Osteoblast (primary cell): ENCODE data around the gene FAM3A. TPM values are rescaled to one million over a fixed set of nuclear protein-coding genes. Genes with fewer than 3 reads are reported as not detected.
"Not testable (repeated sequence)": the region's sequence is repeated elsewhere in the genome, so short reads cannot be mapped to it uniquely, and the experiment has no call there.

Source experiments
- DNase-seq: peaks from one replicate; pipeline ENCODE4 v3.0.0; 2011; ENCODE audit warnings: low spot score, mixed read lengths; ENCODE audit not compliant: insufficient read length; ENCODE audit errors: missing footprints
- H2AFZ ChIP-seq: 2 replicates; pipeline ENCODE4 v1.6.0; 2011; ENCODE audit warnings: mild to moderate bottlenecking, low read length
- H3K27ac ChIP-seq: 2 replicates; pipeline ENCODE4 v1.5.1; 2011; ENCODE audit warnings: mild to moderate bottlenecking, low read depth, low read length, moderate library complexity
- H3K27me3 ChIP-seq: 2 replicates; pipeline ENCODE4 v1.6.0; 2012; ENCODE audit warnings: mild to moderate bottlenecking, control low read depth, inconsistent platforms, low read length, moderate library complexity; ENCODE audit not compliant: insufficient read depth
- H3K36me3 ChIP-seq: 2 replicates; pipeline ENCODE4 v1.5.1; 2011; ENCODE audit warnings: mild to moderate bottlenecking, low read length, control low read depth, moderate library complexity; ENCODE audit not compliant: insufficient read depth
- H3K4me1 ChIP-seq: 2 replicates; pipeline ENCODE4 v1.5.1; 2011; ENCODE audit warnings: mild to moderate bottlenecking, low read length, control low read depth, moderate library complexity; ENCODE audit not compliant: insufficient read depth
- H3K4me2 ChIP-seq: 2 replicates; pipeline ENCODE4 v1.6.0; 2011; ENCODE audit warnings: mild to moderate bottlenecking, low read length; ENCODE audit not compliant: insufficient read depth
- H3K4me3 ChIP-seq: fragments of 200-600 bp; sonication (generic); 3 replicates; pipeline ENCODE4 v1.5.1; 2012; ENCODE audit warnings: mild to moderate bottlenecking, low read length, inconsistent platforms; ENCODE audit not compliant: insufficient read depth
- H3K79me2 ChIP-seq: 2 replicates; pipeline ENCODE4 v1.6.0; 2012; ENCODE audit warnings: mild to moderate bottlenecking, low read length, control low read depth, inconsistent platforms; ENCODE audit not compliant: insufficient read depth
- H3K9me3 ChIP-seq: 2 replicates; pipeline ENCODE4 v1.5.1; 2011; ENCODE audit warnings: low read depth, low read length, control low read depth
- H4K20me1 ChIP-seq: 2 replicates; pipeline ENCODE4 v1.6.0; 2012; ENCODE audit warnings: mild to moderate bottlenecking, low read length, control low read depth; ENCODE audit not compliant: insufficient read depth
- CTCF ChIP-seq: IDR thresholded peaks from 2 replicates; pipeline ENCODE4 v1.5.1; 2011; ENCODE audit warnings: mild to moderate bottlenecking, low read depth, low read length, moderate library complexity; ENCODE audit errors: extremely low read depth
- total RNA-seq: library from RNA; depleted of rRNA; stranded (reverse); fragments of >200 nt; gene quantifications from 2 replicates; pipeline ENCODE4 v1.2.3, GENCODE V29; 2012

FAM3A gene, protein sequence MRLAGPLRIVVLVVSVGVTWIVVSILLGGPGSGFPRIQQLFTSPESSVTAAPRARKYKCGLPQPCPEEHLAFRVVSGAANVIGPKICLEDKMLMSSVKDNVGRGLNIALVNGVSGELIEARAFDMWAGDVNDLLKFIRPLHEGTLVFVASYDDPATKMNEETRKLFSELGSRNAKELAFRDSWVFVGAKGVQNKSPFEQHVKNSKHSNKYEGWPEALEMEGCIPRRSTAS
- 20.6 and 21.4 TPM in 2 replicates for total RNA-seq

DNA sequence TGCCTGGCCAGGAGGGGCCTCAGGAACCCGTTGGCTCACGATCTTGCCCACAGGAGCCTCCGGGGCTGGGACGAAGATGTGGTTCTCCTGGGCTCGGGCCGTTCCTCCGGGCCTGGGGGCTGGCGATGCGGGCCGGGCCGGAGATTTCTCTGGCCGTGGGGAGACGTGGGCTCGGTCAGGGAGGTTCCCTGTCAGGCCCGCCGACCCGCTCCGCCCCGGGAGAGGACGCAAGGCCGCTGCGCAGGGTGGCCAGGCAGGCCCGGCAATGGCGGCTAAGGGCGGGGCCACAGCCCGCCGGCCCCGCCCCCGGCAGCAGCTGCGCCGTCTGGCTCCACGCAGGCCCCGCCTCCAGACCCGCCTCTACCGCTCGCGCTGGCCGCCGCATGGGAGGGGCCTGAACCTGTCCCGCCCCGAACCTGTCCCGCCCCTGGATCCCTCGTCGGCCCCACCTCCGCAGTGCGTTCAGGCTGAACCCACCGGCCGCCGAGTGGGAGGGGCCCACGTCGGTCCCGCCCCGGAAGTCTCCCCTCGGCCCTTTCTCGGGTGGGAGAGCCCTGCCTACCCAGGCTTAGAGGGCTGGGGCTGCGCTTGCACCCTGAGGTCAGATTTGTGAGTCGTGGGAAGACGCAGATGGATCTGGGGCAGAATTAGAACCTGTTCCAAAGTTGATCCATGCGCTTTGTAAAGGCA, at the start of gene FAM3A:
Gene FAM3A (minus strand): TSS at position 267 of the 690 bp plus-strand sequence. CDS start 460 bp downstream, outside the sequence.
- TF ChIP-seq CTCF, result no peak
- H2AFZ ChIP-seq, result peak within 1 kb of the TSS; percentile 76
- peak within 1 kb of the TSS; percentile 93 for H3K4me2 ChIP-seq
- peaks cover 10% of the 10 kb centered on the region for H3K79me2 ChIP-seq
- H3K27ac ChIP-seq, result peak within 1 kb of the TSS; percentile 79
- peak; percentile 96 for DNase-seq
- H3K4me1 ChIP-seq, result peaks cover 5% of the 10 kb centered on the region
- H4K20me1 ChIP-seq, result no peaks in the 10 kb centered on the region
- no peaks in the 10 kb centered on the region for H3K36me3 ChIP-seq
- no peaks in the 10 kb centered on the region for H3K27me3 ChIP-seq
- no peaks in the 10 kb centered on the region for H3K9me3 ChIP-seq
- peak within 1 kb of the TSS; percentile 76 for H3K4me3 ChIP-seq

GRCh38 chrX:154562295-154562694, 46.3 kb upstream of the FAM3A start:
- H3K4me1 ChIP-seq, H3K36me3 ChIP-seq, H3K79me2 ChIP-seq, H3K27ac ChIP-seq, H3K9me3 ChIP-seq, H2AFZ ChIP-seq, DNase-seq, H3K4me3 ChIP-seq, H4K20me1 ChIP-seq, H3K27me3 ChIP-seq, H3K4me2 ChIP-seq: not testable (repeated sequence)

DNA sequence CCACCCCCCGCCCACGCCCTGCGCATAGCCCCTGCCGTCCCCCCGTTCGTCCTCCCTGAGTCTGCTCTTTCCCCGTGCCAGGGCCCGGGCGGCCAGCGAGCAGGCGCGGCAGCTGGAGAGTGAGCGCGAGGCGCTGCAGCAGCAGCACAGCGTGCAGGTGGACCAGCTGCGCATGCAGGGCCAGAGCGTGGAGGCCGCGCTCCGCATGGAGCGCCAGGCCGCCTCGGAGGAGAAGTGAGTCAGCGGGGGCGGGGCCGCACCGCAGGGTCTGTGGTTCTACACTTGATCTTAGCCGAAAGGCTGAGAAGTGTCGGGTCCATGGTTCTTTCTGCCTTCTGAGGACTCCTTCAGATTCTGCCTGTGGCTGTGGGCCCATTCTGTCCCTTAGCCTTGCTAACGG, 44.3 kb upstream of the FAM3A start:
- H3K9me3 ChIP-seq, H3K4me3 ChIP-seq, H3K4me1 ChIP-seq: not testable (repeated sequence)

GRCh38 chrX:154558896-154559295, 42.9 kb upstream of the FAM3A start:
- not testable (repeated sequence) for H3K4me2 ChIP-seq, H3K4me1 ChIP-seq, DNase-seq, H4K20me1 ChIP-seq, H3K27me3 ChIP-seq, H3K27ac ChIP-seq, H3K4me3 ChIP-seq, H3K79me2 ChIP-seq, H2AFZ ChIP-seq, H3K36me3 ChIP-seq, H3K9me3 ChIP-seq

More for the DNA sequence above, 44.3 kb upstream of the FAM3A start:
- not testable (repeated sequence) for H3K27me3 ChIP-seq, H3K79me2 ChIP-seq, H4K20me1 ChIP-seq, H3K36me3 ChIP-seq, DNase-seq, H3K4me2 ChIP-seq, H3K27ac ChIP-seq, H2AFZ ChIP-seq

DNA sequence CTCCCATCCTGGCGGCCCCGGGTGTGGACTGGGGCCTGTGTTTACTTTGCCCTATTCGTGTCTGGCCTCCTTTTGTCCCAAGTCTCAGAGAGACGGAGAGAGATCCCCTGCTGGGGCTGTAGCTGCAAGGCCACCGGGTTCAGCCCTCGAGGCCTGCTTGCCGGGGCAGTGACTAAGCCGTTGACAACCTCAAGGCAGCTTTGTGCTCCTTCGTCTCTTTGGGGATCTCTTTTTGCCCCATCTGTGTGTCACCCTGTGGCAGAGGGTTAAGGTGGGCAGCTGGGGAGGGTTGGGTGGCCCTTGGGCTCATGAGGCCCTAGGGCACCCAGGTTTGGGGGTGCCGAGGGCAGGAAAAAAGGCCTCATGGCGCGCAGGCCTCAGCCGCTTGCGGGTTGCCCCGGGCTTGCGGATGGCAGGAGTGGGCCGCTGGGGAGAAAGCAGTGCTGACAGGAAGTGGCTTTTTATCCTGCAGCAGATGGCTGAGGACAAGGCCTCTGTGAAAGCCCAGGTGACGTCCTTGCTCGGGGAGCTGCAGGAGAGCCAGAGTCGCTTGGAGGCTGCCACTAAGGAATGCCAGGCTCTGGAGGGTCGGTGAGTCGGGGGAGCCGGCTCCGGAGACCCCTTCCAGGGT, 42.1 kb upstream of the FAM3A start:
- not testable (repeated sequence) for H3K9me3 ChIP-seq, H3K27me3 ChIP-seq, H3K4me2 ChIP-seq, H4K20me1 ChIP-seq, H2AFZ ChIP-seq, H3K4me3 ChIP-seq, H3K36me3 ChIP-seq, DNase-seq, H3K4me1 ChIP-seq, H3K27ac ChIP-seq
- H3K79me2 ChIP-seq, result peaks cover 16% of the 10 kb centered on the region

DNA sequence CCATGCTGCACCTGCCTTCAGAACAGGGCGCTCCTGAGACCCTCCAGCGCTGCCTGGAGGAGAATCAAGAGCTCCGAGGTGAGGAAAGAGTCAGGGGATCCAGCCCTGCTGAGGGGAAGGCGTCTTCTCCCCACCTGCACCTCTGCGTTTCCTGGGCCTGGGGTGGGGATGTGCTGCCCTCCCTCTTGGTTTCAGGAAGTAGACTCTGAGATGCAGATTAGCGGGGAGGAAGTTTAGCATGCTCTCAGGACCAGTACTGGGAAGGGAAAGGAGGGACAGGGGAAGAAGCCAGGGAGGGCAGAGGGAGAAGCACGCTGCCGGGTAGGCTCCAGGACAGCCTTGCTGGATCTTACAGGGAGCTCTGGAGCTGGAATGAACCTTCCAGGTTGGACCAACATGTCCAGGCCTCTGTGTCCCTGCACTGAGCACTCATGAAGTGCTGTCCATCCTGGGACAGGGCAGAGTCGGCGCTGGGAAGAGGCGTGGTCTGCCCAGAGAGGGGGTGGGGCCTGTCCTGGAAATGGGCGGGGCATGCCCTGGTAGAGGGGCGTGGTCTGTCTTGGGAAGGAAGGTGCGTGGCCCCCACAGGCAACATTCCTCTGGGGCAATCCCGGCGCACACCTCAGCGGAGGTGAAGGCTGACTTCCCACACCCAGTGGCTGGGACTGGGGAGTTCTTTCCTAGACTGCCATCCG, 36.2 kb upstream of the FAM3A start:
- H3K27ac ChIP-seq, H3K4me1 ChIP-seq, H2AFZ ChIP-seq, H3K9me3 ChIP-seq, H3K4me3 ChIP-seq, H3K4me2 ChIP-seq, H3K36me3 ChIP-seq, H3K27me3 ChIP-seq: not testable (repeated sequence)
- peaks cover 22% of the 10 kb centered on the region for H4K20me1 ChIP-seq
- peaks cover 59% of the 10 kb centered on the region for H3K79me2 ChIP-seq
- DNase-seq, result peak; percentile 60
